ENCODE data around the gene ZNF324B.
A peak's percentile ranks its signal among the peaks of the same experiment; 100 is the strongest.
"Not testable (repeated sequence)": the region's sequence is repeated elsewhere in the genome, so short reads cannot be mapped to it uniquely, and the experiment has no call there.

Gene ZNF324B

DNA sequence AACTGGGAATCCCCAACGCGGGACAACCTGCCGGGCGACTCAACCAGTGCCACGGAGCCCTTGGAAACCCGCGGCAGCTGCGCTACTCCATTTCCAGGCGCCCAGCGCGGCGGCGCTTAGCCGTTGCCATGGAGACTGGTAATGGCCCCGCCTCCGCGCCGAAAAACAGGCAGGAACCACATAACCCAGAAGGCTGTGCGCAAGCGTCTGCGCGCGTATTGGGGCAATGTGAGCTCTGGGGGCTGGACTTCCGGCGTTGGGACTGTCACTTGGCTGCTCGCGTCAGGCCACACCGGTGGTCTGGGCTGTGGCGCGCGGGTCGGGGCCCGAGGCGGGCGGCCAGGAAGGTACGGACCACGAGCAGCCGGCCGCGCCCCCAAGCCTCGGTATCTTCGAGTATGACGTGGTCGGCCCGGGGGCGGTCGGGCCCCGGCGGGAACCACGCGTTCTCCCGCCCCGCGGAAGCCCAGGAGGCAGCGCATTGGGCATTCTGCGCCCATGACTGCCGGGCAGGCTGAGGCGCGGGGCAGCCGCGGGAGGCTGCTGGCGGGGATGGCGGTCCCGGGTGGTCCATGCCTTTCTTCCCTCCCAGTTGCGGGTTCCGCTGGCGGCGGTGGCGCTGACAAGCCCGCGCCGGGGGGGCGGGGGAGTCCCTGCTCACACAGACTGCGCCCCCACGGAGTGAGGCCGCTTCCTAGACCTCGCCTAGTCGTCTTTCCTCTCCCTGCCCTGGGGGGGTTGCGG lies at the start of gene ZNF324B:
Gene ZNF324B (plus strand): TSS at position 265 of the 744 bp plus-strand sequence. CDS start 2,080 bp downstream, outside the sequence.
- peak; percentile 95 for DNase-seq (ENCODE audit: low read depth)

DNA sequence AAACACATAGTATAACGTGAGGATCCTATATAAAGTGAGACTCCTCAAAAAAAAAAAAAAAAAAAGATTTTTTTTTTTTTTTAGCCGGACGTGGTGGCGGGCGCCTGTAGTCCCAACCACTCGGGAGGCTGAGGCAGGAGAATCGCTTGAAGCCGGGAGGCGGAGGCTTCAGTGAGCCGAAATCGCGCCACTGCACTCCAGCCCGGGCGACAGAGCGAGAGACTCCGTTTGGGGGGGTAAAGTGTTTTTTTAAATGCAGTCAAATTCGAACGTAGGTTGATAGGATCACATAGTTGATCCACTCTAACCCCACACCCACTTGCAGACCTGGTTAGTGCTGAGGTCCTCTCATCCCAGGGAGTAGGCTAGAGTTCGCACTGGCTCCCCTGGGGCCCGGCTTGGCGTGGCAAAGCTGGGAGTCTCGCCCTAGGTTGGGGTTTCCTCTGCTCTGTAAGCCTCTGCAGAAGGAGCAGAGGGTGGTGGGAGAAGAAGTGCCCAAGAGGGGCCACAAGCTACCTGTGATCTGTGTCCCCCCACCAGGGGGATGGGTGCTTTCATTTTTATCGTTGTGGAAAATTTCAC lies 49.5 kb upstream of the ZNF324B start:
- no peak for DNase-seq (ENCODE audit: low read depth)

GRCh38 chr19:58403920-58404478 lies 47.4 kb upstream of the ZNF324B start:
- not testable (repeated sequence) for DNase-seq (ENCODE audit: low read depth)

DNA sequence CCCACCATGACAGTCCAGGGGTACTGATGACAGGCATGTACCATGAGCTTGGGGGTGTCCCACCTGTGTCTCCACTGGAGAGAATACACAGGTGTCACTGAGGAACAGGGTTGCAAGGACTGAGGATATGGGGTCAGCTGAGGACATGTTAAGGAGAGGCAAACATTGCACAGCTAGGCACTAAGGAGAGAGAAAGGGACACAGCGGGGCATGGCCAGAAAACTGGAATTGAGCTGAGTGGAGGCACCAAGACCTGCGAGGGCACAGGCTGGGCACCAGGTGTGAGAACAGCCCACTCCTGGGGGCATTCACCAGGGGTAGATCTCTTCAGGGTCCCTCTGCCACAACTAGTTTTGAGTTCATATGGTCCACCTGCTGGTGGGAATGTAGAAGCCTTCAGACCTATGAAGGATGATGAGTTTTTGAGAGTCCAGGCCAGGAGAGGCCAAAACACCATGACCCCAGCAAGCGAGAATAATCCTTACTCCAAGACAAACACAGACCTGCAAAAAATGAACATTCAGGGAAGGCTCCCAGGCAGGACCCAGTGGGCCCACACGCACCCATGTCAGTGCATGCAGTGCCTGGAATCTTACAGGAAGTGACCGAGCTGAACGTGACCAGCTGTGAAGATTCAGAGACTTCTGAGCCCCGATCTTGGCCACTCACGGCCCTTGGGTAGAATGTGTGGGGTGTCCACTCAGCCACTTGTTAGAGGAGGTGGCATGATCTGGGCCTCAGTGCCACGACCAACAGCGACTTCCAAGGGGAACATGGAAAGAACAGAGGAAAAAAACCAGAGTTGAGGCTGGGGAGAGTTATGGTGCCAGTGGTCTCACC lies 44.4 kb upstream of the ZNF324B start:
- DNase-seq (ENCODE audit: low read depth): no peak

GRCh38 chr19:58407658-58408151 lies 43.7 kb upstream of the ZNF324B start:
- no peak for DNase-seq (ENCODE audit: low read depth)

GRCh38 chr19:58408152-58409009 lies 43.0 kb upstream of the ZNF324B start, which contains the start of gene ZNF584:
TSS of gene ZNF584 (plus strand) at chr19:58408649. CDS start at chr19:58409148, 499 bp downstream.
- DNase-seq (ENCODE audit: low read depth): peak; percentile 88

DNA sequence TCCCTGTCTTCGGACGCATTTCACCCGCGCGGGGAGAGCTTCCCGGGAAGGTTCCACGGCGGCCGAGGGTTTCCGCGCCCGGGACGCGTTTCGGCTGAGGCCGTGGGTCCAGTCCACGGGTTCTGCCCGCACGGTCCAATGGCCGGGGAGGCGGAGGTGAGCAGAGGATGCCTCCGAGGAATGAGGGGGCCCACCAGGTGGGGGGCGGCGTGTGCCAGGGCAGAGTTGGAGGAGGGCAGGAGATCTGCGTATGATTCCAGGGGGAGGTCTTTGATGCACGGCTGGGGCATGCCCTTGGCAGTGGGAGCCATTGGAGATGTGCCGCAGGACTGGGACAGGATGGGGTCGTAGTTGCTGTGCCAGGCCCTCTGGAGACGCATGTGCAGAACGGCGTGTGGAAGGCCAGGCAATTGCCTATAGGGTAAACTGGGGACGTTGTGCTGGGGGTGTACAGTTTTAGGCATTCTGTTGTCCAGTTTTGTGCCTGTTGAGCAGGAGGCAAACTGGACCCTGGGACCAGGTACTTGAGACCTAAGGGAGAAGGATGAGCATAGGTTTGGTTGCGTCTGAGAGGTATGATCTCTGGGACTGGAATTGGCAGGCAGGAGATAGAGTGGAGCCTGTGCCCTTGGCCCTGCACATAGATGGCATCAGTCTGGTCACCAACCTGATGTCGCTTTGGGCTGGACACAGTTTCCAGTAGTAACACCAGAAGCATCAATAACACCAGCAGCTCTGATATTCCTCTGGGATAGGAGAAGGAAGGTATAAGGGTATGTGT lies 42.2 kb upstream of the ZNF324B start:
- no peak for DNase-seq (ENCODE audit: low read depth)

DNA sequence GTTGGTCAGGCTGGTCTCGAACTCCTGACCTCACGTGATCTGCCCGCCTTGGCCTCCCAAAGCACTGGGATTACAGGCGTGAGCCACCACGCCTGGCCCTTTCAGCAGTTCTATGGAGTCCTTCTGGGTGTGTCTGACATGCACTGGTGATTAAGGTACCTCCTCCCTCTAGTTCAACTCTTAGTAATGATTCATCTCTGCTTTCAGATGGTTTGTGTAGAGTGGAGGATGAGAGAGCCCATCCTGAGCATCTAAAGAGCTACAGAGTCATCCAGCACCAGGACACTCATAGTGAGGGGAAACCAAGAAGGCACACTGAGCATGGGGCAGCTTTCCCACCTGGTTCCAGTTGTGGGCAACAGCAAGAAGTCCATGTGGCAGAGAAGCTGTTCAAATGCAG lies 34.8 kb upstream of the ZNF324B start:
- DNase-seq (ENCODE audit: low read depth): no peak

GRCh38 chr19:58417071-58417470 lies 34.4 kb upstream of the ZNF324B start:
- DNase-seq (ENCODE audit: low read depth): no peak

DNA sequence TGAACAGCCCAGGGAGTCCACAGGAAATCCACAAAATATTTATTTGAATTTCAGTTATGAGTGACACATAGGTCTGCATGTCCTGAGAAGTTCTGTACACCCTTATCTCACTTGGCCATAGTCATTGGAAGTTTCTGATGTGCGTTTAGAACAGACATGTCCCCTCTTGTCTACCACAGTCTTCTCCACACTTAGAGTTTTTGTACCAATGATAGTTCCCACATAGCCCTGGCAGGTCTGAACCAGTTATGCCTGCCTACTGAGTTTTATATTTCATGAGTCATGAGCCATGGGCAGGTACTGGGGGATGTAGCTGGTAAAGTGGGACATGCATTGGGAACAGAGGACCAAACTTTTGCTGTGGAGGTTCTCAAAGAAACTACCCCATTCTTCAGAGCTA lies 22.8 kb upstream of the ZNF324B start:
- no peak for DNase-seq (ENCODE audit: low read depth)

DNA sequence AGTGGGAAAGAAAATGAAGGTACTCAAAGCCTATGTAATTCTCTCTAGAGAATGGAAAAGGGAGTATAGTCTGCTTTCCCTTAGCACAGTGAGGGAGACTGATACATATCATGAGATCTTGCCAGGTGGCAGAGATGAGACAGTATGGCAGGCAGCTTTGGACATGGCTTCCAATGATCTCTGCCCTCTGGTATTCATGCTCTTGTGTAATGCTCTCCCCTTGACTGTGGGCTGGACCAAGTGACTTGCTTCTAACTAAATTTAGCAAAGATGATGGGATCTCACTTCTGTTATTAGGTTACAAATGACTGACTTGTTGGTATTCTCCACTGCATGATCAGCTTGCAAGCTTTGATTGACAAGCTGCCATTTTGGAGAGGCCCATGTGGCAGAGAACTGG lies 21.7 kb upstream of the ZNF324B start:
- DNase-seq (ENCODE audit: low read depth): no peak

- DNase-seq (ENCODE audit: low read depth): no peak
These were observed 17.2 kb upstream of the ZNF324B start for GRCh38 chr19:58434217-58434616.

- DNase-seq (ENCODE audit: low read depth): peak; percentile 89
These were observed 11.6 kb upstream of the ZNF324B start, which contains the start of gene ZNF132 for GRCh38 chr19:58439576-58440554. TSS of gene ZNF132 (minus strand) at chr19:58440153. CDS start at chr19:58439821, 332 bp downstream.

- DNase-seq (ENCODE audit: low read depth): no peak
These were observed 10.9 kb upstream of the ZNF324B start for GRCh38 chr19:58440556-58440955.

DNA sequence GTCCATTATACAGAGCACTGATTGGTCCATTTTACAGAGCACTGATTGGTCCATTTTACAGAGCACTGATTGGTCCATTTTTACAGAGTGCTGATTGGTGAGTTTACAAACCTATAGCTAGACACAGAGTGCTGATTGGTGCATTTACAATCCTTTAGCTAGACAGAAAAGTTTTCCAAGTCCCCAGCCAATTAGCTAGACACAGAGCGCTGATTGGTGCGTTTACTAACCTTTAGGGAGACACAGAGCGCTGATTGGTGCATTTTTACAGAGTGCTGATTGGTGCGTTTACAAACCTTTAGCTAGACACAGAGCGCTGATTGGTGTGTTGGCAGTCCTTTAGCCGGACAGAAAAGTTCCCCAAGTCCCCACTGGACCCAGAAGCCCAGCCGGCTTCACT lies 8.4 kb upstream of the ZNF324B start:
- not testable (repeated sequence) for DNase-seq (ENCODE audit: low read depth)

GRCh38 chr19:58448860-58449259 lies 2.6 kb upstream of the ZNF324B start:
- not testable (repeated sequence) for DNase-seq (ENCODE audit: low read depth)

DNA sequence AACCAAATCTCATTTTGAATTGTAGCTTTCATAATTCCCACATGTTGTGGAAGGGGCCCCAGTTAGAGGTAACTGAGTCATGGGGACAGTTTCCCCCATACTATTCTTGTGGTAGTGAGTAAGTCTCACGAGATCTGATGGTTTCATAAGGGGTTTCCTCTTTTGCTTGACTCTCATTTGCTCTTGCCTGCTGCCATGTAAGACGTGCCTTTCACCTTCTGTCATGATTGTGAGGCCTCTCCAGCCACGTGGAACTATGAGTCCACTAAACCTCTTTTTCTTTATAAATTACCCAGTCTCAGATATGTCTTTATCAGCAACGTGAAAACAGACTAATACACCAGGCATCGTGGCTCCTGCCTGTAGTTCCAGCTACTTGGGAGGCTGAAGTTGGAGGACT lies 1.4 kb upstream of the ZNF324B start:
- not testable (repeated sequence) for DNase-seq (ENCODE audit: low read depth)

- no peak for DNase-seq (ENCODE audit: low read depth)
These were observed 515 bp upstream of the ZNF324B start for GRCh38 chr19:58450856-58451357.

DNA sequence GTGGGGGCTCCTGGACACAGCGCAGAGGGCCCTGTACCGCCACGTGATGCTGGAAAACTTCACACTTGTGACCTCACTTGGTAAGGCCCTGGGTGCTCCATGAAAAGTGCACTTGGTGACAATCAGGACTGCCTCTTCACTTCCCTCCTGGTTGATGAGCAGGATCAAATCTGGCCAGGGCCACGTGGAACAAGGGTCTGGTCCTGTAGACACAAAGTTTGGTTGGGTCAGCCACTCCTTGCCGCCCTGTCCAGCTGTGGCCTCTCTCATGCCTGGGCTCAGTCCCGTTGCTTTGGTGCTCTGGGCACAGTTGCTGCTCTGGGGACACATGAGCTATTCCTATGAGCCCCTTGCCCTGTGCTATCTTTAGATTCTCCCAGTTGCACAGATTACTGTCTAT lies 2.3 kb downstream of the ZNF324B start:
- DNase-seq (ENCODE audit: low read depth): no peak

All from stimulated activated CD8-positive, alpha-beta memory T cell treated with anti-CD3 and anti-CD28 coated beads, Interleukin-12 subunit alpha, Interleukin-12 subunit beta, amount 100 ng/mL, for 1 hour (primary cell).